Stimulated activated CD4-positive, alpha-beta T cell treated with anti-CD3 and anti-CD28 coated beads, Interleukin-12 subunit alpha, Interleukin-12 subunit beta, amount 100 ng/mL, for 48 hours (primary cell): ENCODE measurements around the gene CISH.

Source experiments
- DNase-seq, 3 donors: peaks; one replicate each; pipeline ENCODE4 v3.0.0-alpha.2; 2020; ENCODE audit warnings: low read depth in 2 of 3, low spot score in 1 of 3

Gene CISH, protein sequence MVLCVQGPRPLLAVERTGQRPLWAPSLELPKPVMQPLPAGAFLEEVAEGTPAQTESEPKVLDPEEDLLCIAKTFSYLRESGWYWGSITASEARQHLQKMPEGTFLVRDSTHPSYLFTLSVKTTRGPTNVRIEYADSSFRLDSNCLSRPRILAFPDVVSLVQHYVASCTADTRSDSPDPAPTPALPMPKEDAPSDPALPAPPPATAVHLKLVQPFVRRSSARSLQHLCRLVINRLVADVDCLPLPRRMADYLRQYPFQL

DNA sequence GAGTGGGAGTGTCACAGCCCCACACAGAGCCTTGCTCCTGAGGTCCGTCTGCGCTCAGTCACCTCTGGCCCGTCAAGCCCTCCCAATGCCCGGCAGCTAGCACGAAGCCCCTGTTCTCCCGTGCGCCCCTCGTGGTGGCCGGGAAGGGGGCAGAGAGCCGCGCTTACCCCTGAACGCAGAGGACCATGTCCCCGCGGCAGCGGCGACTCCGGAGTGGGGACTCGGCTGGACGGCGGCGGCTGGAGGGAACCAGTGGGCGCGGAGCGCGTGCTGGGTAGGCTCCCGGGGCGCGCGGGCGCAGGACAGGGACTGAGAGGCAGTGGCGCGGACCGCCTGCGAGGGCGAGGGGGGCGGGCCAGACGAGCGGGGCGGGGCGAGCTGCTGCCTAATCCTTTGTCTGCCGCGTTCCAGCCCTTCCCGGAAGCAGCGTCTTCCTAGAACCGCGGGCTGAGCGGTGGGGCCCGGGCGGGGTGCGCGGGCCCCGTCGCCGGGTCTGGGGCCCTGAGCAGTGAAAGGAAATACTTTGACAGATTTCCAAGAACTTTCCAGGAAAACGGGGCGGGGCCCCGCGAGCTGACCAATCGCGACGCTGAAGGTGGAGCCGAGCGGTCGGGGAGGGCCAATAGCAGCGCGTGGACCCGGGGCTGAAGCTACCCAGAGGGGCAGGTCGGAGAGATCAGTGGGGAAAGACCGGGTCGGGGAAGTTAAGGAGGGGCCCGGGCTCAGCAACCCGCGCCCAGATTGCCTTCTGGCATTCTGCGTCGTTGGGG is at the start of gene CISH:
Gene CISH, minus strand, starts transcription at position 311 of the 770 bp plus-strand sequence. Its CDS starts 124 bp downstream, at position 187.
- DNase-seq = peak; percentile 98 to 99 (median 98)

DNA sequence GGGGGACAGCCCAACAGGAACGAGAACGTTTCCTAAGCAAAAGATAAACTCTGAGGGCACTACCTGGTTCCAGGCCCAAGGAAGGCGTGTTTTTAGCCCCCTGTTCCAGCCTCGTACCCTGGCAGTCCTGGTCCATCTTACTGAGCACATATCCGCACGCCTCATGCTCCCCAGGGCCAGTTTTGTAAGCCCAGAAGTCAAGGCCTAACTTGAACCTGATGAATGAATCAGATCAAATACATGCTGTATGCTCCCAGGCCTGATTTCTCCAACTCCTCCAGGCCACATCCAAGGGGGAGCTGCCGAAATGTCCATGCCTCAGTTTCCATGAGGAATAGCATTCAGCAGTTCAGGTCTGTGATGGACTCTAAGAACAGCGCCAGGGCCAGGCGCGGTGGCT is 48.8 kb upstream of the CISH start:
- no peak for DNase-seq

DNA sequence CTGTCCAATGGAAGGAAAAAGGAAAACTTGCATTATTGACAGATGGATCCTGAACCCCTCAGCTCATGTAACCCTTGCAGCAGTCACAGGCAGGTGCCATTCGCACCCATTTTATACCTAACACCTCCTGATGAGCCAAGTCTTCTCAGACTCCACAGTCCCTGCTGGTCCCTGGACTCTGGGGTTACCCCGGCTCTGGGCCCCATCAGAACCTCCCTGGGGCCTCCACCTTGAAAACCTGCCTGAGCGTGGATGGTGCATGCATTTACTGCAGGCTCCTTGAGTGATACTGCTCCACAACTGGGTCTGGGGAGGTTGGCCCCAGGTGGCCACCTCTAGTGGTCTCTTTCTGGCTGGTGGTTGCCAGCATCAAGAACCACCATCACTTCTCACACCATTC is 47.3 kb upstream of the CISH start:
- no peak for DNase-seq

DNA sequence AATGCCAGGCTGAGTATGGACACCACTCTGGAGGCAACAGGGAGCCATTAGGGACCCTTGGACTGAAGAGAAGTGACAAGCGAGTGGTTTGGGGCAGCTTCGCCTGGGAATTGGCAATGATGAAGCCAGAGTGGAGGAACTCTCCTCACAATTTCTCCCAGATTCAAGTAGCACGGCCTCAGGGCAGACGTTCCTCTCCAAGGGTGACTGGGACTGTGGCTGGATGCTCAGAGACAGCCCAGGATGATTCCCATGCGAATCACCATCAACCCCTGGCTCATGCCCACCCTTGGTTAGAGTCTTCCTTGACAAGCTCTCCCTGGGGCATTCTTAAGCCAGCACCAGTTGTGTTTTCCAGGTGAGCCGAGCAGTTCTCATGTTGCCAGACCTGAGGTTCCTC is 46.8 kb upstream of the CISH start:
- no peak for DNase-seq

DNA sequence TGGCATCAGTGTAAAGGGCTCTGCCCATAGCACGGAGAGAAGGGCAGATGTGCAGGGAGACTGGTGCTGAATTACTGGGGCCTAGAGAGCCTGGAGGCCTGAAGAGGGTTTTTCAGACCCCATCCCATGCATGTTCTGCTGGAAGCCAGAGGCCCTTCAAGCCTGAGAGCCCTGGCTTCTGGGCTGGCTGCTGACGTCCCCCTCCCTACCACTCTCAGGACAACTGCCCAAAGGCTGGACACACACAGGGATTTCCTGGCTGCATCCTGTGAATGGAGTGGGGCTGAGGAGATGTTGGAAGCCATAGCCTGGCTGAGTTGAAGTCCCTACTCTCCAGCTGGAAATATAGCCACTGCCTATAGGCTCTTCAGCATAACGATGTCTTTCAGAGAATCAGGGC is 46.2 kb upstream of the CISH start:
- DNase-seq = no peak

DNA sequence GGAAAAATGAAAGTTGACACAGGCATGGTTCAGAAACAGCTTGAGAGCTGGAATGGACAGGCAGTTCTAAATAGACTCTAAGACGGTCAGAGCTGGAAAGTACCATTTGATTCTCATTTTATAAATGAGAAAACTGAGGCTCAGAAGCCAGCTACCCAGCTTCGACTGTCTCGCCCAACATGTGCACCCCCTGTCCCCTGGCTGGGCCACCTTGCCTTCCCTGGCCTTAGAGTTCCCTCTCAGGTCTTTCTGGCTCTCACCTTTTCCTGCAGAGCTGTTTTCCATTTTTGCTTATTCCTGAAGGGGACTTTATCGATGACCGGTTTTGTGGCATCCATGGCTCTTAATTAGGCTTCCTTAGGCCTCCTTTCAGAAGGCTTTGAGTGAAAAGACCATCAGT is 45.8 kb upstream of the CISH start:
- no peak for DNase-seq

DNA sequence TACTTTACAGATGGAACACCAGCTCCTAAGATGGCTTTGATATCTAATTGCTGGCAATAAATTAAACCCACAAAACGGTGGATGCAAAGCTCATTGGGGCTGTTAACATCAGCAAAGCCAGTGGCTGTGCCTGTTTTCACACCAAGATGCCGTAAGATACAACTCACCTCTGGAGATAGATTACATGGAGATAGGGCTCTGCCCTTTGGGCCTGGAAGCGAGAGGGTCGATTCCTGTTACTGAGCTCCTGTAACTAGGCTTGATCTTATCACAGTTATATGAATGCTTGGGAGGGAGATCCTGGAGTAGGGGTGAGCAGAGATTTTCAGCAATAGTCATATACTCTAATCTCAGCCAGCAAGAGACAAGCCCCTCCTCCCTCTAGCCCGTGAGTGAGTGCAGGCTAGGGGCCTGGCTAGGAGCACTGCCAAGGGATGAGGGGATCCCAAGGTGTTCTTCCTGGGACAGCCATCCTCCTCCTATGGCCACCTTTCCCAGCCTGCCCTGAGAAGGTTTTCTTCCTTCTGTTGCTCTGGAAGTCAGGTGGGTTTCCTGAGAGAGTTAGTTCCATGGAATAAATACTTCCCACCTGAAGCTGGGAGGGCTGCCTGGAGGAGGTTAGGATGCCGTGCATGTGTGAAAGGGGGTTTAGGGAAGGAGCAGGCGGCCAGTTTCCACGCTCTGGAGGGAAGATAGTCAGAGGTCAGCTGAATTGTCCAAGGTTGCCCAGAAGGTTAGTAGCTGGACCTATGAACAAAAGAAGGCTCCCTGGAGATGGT is 45.0 kb upstream of the CISH start:
- DNase-seq = no peak

DNA sequence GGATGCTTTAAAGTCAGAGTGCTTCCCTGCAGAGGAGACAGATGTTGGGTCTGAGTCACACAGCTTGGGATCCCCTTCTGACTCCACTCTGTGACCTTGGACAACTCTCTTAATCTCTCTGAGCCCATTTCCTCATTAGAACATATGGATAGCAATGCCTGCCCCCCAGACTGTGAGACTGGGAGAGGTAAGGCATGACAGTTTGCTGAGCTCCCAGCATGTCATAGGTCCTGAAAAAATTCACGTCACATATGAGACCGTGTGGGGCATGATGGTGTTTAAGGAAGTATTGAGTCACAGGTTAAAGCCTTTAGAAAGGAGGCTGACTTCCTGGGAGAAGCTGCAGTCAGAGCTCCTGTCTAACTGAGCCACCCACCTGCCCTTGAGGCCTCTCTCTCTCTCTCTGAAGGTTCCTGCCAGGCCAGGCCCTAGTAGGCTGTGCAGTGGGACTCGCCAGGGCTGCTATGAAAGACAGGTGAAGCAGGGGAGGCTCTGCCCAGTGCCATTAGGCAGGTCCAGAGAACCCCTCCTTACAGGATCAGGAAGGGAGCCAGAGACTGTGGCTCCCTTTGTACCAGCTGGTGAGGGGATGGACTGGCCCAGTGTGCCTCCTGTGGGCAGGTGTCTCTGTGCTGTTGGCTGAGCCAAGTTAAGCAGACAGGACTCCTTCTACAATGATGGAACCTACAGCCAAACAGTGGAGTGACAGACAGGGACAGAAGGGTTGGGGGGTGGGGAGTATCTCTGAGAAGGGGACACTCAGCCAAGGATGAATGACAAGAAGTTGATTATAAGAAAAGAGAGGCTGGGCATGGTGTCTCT is 43.6 kb upstream of the CISH start:
- DNase-seq = peak in 2 of 3 donors; percentile 20 to 27

DNA sequence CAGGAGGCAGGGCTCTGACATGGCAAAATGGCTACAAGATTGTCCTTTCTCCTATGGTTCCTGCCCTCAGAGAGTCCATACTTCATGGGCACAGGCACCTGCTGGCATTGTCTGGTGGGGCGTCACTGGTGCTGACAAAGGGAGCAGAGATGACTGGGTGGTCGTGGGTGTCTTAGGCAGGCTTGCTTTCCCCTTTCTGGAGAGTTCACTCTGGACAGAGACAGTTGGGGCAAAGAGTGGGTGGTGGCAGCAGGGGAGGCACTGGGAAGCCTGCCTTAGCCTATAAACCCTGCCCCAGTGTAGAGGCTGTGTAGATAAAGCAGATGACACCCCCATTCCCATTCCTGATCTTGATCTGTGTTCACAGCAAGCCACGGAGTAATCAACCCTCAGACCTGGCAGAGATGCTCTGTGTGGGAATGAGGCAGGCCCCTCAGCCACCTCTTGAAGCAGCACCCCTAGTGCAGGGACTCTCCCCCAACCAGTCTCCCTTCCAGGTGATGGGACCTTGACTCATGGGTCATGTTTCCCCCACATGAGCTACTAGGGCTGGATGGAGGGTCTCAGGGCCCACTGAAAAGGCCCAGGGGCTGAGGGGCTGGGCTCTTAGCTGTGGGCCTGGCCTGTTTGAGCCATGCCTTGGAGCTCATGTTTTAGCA is 42.5 kb upstream of the CISH start:
- DNase-seq = no peak

DNA sequence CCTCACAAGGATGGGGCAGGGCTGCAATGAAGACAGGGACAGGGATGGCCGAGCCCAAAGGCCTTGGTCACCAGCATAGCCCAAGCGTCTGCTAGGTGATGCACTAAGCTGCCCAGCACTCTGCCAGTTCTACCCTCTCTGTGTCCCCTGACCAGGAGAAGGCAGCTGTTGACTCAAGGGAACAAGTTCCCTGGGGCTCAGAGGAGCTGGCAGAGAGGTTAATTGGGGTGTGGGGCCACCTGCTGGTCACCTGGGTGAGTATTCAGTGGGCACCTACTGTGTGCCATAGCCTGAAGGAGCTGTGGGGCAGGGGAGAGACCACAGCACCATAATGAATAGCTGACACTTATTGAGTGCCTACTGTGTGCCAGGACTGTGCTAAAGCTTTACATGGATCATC is 41.1 kb upstream of the CISH start:
- DNase-seq = peak; percentile 28 to 52 (median 44)

DNA sequence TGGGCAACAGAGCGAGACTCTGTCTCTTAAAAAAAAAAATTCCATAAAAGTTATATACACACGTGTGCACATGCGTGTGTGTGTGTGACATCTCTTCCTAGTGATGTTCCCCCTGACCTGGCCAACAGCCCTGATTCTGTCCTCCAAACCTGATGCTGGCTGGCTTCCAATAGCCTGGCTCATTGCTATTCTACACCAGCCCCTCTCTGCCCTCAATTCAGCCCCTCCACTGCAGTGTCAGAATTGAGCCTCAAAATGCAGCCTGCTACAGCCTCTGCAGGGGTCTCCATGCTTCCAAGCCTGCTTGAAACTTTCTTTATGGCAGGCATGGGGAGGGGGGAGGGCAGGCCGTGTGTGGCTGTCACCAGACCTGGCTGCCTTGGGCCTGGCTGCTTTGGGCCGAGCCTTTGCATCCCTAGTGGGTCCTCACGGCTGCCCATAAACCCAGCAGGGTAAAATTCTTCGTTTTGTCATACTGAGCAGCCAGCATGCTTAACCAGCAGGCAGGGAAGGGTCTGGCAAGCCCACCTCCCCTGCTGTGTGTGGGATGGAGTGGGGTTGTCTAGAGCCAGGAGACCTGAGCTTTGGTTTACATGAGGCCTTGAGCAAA is 40.5 kb upstream of the CISH start:
- no peak for DNase-seq

DNA sequence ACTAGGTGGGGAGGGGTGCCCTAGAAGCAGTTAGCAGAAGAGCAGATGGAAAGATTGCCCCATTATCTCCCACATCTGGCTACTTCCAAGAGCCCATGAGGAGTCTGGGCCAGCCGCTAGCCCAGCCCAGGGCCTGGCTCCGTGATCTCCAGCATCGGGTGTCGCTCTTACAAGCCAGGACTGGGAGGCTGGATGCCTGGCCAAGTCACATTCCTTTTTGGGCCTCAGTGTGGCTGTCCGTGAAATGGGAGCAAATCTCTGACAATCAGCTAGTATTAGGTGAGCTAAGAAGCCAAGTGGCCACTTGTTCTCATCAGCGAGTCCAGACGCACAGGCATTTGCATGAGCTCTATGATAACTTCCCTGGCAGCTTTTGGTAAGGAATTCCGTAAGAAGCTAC is 39.9 kb upstream of the CISH start:
- DNase-seq = no peak

DNA sequence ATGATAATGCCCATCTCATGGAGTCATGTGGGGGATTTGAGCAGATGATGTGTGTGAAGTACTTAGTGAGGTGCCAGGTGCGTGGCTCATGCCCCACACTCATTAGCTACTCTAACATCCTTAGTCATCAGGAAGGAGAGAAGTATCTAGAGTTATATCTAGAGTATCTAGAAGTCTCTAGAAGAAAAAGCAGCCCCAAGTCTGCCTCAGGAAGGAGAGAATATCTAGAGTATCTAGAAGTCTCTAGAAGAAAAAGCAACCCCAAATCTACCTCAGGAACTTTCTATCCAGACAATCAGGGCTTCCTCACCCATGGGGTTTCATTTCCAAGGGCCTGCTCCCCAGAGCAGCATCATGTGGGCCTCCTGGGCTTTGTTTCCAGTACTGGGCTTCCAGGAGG is 38.4 kb upstream of the CISH start:
- DNase-seq = no peak

DNA sequence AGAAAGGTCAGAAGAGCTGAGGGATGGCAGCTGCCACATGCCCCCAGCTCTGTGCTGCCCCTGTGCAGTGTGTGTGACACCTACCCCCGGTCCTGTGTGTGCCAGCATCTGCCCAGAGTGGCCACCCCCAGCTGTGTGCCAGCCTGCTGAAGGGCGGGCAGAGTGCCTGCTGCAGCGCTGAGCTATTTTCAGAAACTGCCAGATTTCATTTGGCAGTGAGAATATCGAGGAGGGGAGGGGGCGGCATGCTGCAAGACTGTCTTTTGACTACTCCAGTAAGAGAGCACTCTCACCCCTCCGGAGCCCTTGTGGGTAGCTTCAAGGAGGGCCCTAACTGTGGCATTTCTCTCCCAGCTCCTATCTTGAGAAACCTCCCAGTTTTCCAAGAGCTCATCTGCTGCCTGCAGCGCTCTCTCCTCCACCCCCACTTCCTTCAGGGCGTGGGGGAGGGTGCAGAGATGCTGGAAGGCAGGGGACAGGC is 37.9 kb upstream of the CISH start:
- DNase-seq = no peak

DNA sequence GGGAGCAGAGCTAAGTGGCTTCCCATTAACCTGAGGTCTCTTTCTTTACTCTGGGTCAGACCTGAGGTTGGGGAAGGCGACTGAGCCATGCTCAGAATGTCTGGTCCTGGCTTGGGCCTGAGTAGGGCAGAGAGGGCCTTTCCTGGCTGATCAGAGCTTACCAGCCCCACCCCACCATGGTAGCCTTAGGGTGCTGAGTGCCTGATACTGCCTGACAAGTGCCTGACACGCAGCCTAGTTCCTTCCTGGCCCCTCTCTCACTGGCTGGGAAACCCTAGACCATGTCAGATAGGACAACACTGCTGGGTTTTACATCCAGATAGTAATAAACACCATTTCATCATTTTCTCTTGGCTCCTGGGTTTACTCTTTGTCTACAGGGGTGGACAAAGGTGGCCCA is 37.4 kb upstream of the CISH start:
- DNase-seq = no peak

DNA sequence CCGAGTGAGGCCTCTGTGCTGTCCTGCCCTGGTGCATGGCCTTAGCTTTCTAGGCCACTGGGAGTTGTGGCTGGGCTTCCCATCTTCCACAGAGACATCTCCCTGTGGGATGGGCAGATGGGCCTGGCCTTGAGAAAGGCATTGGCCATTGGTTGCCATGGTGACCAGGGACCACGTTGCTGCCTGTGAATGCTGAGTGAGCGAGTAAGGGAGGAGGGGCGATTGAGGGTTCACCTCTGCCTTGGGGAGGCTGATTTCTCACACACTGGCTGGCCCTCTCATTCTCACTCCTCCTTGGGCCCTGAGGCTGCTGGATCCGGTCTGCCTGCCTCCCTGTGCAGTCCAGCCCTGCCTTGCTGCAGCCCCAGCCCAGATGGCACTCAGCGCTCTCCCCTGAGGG is 36.7 kb upstream of the CISH start:
- DNase-seq = no peak

DNA sequence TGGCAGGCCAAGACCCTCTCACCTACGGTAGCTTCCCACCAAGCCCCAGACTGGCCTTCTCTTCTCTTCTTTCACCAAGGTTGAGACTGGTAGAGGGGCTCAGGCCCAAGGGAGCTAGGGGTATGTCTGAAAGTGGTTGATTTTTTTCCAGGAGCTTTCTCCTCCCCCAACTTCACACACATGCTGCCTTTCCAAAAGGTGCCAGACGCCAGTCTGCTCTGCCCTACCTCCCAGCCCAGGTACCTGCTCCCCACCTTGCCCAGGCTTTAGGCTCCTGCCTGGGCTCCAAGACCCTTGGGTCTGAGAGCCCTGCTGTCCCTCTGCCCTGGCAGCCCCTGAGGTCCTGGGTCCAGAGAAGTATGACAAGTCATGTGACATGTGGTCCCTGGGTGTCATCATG is 33.8 kb upstream of the CISH start:
- no peak for DNase-seq

DNA sequence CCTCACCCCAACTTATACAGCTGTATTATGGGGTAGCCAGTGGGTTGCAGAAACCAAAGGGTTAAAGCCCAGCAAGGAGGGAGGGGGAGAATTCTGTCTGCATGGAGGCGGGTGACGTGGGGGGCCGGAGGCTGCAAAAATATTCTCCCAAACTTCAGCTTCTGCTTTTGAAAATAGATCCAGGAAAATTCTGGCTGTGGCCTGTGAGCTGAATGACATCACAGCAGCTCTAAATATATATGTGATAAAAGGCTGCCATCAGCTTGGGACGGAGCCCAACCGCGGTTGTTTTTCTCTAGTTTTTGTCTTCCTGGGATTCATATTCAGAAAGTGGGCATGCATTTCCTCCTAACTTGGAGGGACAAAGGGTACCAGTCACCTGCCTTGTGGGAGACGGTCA is 33.0 kb upstream of the CISH start:
- no peak for DNase-seq

DNA sequence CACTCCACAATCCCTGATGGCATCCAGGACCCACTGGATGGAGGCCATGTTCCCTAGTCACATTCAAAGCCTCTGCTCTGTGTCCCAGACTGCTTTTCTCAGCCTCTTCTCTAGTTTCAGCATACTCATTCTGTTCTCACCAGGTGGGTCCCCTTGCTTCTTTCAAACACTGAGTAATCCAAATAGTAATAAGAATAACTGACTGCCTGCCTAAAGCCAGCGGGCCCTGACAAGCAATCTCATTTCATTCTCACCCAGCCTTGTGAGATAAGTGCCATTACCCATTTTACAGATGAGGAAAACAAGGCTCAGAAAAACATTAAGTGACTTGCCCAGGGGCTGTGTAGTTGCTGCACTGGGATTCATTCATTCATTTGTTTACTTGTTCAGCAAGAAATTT is 30.8 kb upstream of the CISH start:
- no peak for DNase-seq

DNA sequence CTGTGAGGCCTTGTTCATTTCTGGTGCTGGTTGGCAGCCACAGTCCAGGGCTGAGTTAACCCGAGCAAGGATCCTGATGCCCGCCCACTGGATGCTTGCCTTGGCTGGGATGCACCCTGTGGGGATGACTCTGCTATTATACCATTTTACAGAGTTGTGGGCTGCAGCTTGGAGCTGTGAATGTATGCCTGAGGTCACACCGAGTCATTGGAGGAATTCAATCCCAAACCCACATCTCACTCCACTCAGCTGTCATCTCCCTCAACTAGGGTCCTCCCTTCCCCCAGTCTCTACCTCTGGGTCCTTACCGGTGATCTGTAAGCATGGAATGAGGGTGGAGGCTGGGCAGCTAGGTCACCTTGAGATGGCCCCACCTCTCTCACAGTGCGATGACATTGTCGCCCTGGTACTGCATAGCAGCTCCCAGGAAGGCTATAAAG is 27.5 kb upstream of the CISH start:
- DNase-seq = no peak
